Coronary artery (tissue), 2 donors: ENCODE data around the gene PRKG1.
"Not testable (repeated sequence)": the region's sequence is repeated elsewhere in the genome, so short reads cannot be mapped to it uniquely, and the experiment has no call there.

Source experiments
- DNase-seq: peaks from one replicate; pipeline ENCODE4 v3.0.0-alpha.2; 2017; ENCODE audit warnings: low spot score
- H3K27ac ChIP-seq, 2 donors: fragments of 200-600 bp; sonication (generic); one replicate each; pipeline ENCODE4 v1.5.1; 2016 to 2019
- H3K4me3 ChIP-seq: fragments of 200-600 bp; sonication (generic); 2 replicates; pipeline ENCODE4 v1.5.1; 2016; ENCODE audit warnings: mild to moderate bottlenecking, moderate library complexity
- CTCF ChIP-seq: fragments of 200-600 bp; sonication (generic); IDR thresholded peaks from one replicate; pipeline ENCODE4 v1.5.1; 2019; ENCODE audit warnings: antibody characterized with exemption

Gene PRKG1

GRCh38 chr10:51260376-51260775 is 186.1 kb downstream of the PRKG1 start:
- no peak for DNase-seq
- no peak for TF ChIP-seq CTCF
- Histone ChIP-seq H3K27ac (no peak overlapping the region), H3K4me3 (no peak overlapping the region)

- Histone ChIP-seq H3K27ac (no peak overlapping the region), H3K4me3 (no peak overlapping the region)
- TF ChIP-seq CTCF: no peak
- no peak for DNase-seq
Measured at GRCh38 chr10:51266496-51266895, 192.2 kb downstream of the PRKG1 start.

GRCh38 chr10:51267980-51268570 is 193.8 kb downstream of the PRKG1 start:
- H3K4me3 ChIP-seq, DNase-seq, H3K27ac ChIP-seq: not testable (repeated sequence)

- Histone ChIP-seq H3K4me3 (no peak overlapping the region), H3K27ac (no peak overlapping the region)
- no peak for TF ChIP-seq CTCF
- DNase-seq: no peak
Measured at GRCh38 chr10:51269821-51270220, 195.5 kb downstream of the PRKG1 start.

- no peak for DNase-seq
- Histone ChIP-seq H3K4me3 (no peak overlapping the region), H3K27ac (no peak overlapping the region)
- TF ChIP-seq CTCF: no peak
Measured at GRCh38 chr10:51270936-51271530, 196.7 kb downstream of the PRKG1 start.

GRCh38 chr10:51272099-51272498 is 197.8 kb downstream of the PRKG1 start:
- H3K4me3 ChIP-seq, DNase-seq, H3K27ac ChIP-seq: not testable (repeated sequence)

GRCh38 chr10:51272555-51272954 is 198.3 kb downstream of the PRKG1 start:
- TF ChIP-seq CTCF: no peak
- H3K4me3 ChIP-seq: no peak overlapping the region
- no peak for DNase-seq

GRCh38 chr10:51273574-51273973 is 199.3 kb downstream of the PRKG1 start:
- H3K4me3 ChIP-seq: no peak overlapping the region
- no peak overlapping the region for H3K27ac ChIP-seq
- TF ChIP-seq CTCF: no peak
- no peak for DNase-seq

More at GRCh38 chr10:51272555-51272954, 198.3 kb downstream of the PRKG1 start:
- H3K27ac ChIP-seq: no peak overlapping the region

- H3K4me3 ChIP-seq, DNase-seq, H3K27ac ChIP-seq: not testable (repeated sequence)
Measured at GRCh38 chr10:51276097-51276496, 201.8 kb downstream of the PRKG1 start.

- not testable (repeated sequence) for DNase-seq, H3K27ac ChIP-seq, H3K4me3 ChIP-seq
Measured at GRCh38 chr10:51281387-51281786, 207.1 kb downstream of the PRKG1 start.
